Spleen (tissue), 7 donors: Measurements from ENCODE around the gene TMEM170B.

Source experiments
- POLR2A ChIP-seq, 3 donors: fragments of 450-650 bp; IDR thresholded peaks; one replicate each; pipeline ENCODE4 v1.5.1; 2017; ENCODE audit warnings: antibody characterized with exemption in 3 of 3, mild to moderate bottlenecking in 1 of 3
- POLR2AphosphoS5 ChIP-seq, 3 donors: sonication (generic); formaldehyde crosslinking; IDR thresholded peaks; one replicate each; pipeline ENCODE4 v1.5.1; 2017; ENCODE audit warnings: antibody characterized with exemption in 3 of 3
- TF ChIP-seq, protein P1 (sequence below), 11 experiments: fragments of 200-600 bp in 7 of 11; fragments of 450-650 bp in 4 of 11; sonication (generic) in 4 of 11; IDR thresholded peaks in 8 of 11; conservative IDR thresholded peaks in 3 of 11; 1 replicate in 7 of 11; 2 replicates in 4 of 11; pipeline versions ENCODE4 v1.4.0 to v1.8.0; 2016 to 2021; ENCODE audit warnings: antibody characterized with exemption in 11 of 11, inconsistent platforms in 4 of 11, mild to moderate bottlenecking in 1 of 11
- donor health status: DM: no; HTN: no; CAD: no; lungs with moderate emphysema.
- donor health status: DM: no; HTN: no; CAD: no.
- donor health status: DM: no; HTN: no; CAD: no.

DNA sequence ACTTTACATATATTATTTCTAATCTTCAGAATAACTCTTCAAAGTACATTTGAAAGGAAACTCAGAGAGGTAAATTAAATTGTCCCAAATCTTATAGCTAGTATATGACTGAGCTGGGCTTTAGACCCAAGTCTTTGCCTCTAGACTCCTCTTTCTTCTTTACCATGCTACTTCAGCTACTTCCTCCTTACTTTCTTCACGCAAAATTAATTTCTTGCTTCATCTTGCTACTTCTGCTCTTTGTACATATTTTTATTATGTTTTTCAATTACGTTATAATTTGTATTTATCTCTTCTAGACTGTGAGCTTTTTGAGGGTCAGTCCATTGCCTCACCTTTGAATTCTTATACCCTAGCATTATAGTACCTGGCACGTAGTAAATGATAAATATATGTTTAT lies 5.3 kb downstream of the TMEM170B start:
- TF ChIP-seq POLR2A (IDR thresholded peaks at IDR 0.05), result no peak
- TF ChIP-seq, protein P1, sequence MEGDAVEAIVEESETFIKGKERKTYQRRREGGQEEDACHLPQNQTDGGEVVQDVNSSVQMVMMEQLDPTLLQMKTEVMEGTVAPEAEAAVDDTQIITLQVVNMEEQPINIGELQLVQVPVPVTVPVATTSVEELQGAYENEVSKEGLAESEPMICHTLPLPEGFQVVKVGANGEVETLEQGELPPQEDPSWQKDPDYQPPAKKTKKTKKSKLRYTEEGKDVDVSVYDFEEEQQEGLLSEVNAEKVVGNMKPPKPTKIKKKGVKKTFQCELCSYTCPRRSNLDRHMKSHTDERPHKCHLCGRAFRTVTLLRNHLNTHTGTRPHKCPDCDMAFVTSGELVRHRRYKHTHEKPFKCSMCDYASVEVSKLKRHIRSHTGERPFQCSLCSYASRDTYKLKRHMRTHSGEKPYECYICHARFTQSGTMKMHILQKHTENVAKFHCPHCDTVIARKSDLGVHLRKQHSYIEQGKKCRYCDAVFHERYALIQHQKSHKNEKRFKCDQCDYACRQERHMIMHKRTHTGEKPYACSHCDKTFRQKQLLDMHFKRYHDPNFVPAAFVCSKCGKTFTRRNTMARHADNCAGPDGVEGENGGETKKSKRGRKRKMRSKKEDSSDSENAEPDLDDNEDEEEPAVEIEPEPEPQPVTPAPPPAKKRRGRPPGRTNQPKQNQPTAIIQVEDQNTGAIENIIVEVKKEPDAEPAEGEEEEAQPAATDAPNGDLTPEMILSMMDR (IDR thresholded peaks at IDR 0.05 in 8 of 11, conservative IDR thresholded peaks at IDR 0.05 in 3 of 11), result no peak
- TF ChIP-seq POLR2AphosphoS5 (IDR thresholded peaks at IDR 0.05), result no peak
